Pancreas (tissue), 10 donors: Measurements from ENCODE around the gene CACNA2D2. TPM values are rescaled to one million over a fixed set of nuclear protein-coding genes. Genes with fewer than 3 reads are reported as not detected.

ENCODE experiments used
- ATAC-seq, 4 donors: fragments of 200-7000 bp; cut with Tn5 transposase; one replicate each; pipeline versions ENCODE4 v1.8.0 to v1.9.1; 2020; ENCODE audit warnings: mild to moderate bottlenecking in 4 of 4, moderate library complexity in 4 of 4
- DNase-seq, 6 donors: peaks; one replicate each; pipeline ENCODE4 v3.0.0-alpha.2; 2020
- FAIRE-seq: peaks from 2 replicates; lab custom pipeline; 2012; peaks lifted over from hg19 to GRCh38; lab: Jason Lieb, UNC
- H3K27ac ChIP-seq, 4 donors: fragments of 200-600 bp; sonication (generic); 1 replicate in 3 of 4; 2 replicates in 1 of 4; pipeline versions ENCODE4 v1.5.0 to v1.8.0; 2020
- H3K27me3 ChIP-seq, 4 donors: fragments of 200-600 bp; one replicate each; pipeline ENCODE4 v1.8.0; 2021
- H3K36me3 ChIP-seq, 3 donors: fragments of 200-600 bp; sonication (generic) in 1 of 3; one replicate each; pipeline versions ENCODE4 v1.5.0 to v1.8.0; 2020 to 2021
- H3K4me1 ChIP-seq, 3 donors: fragments of 200-600 bp; one replicate each; pipeline ENCODE4 v1.8.0; 2021
- H3K4me3 ChIP-seq, 4 donors: fragments of 200-600 bp; sonication (generic) in 2 of 4; one replicate each; pipeline versions ENCODE4 v1.5.0 to v1.8.0; 2020 to 2021
- H3K9me3 ChIP-seq, 4 donors: fragments of 200-600 bp; one replicate each; pipeline ENCODE4 v1.8.0; 2021
- CTCF ChIP-seq, 4 donors: fragments of 200-600 bp; sonication (generic) in 3 of 4; IDR thresholded peaks; one replicate each; pipeline versions ENCODE4 v1.5.0 to v1.8.0; 2021; ENCODE audit warnings: antibody characterized with exemption in 4 of 4
- WGBS, 2 donors: extraction: QIAGEN DNeasy Blood & Tissue Kit; methylation state at CpG; one replicate each; pipeline ENCODE4 v1.1.7; 2013; 5-methylcytosine and 5-hydroxymethylcytosine counted together
- intact Hi-C, 3 donors: fragments of 100-400 bp; cut with DNase I; formaldehyde crosslinking; loops; one replicate each; pipeline versions ENCODE4 v1.11.1 to v1.14.2; 2022
- polyA plus RNA-seq, 2 donors: library from polyadenylated mRNA; stranded (reverse); fragments of 200-250 nt; gene quantifications; one replicate each; pipeline ENCODE4 v1.2.3, GENCODE V29; 2013
- total RNA-seq, 6 donors: library from RNA; stranded (reverse); fragmentation: NEBNext Ultra II Directional in 4 of 6; extraction: Animal tissue kit (Norgen Biotek cat#: 25700) in 4 of 6; gene quantifications; one replicate each; pipeline versions ENCODE4 v1.2.1 to v1.2.4, GENCODE V29; 2021 to 2023
- donor health status: healthy with polysubstance abuse.
- donor health status: DM: no; HTN: no; CAD: no; lungs with moderate emphysema.
- donor health status: DM: no; HTN: no; CAD: no.
- donor health status: control.
- donor health status: control.
- donor health status: Bipolar disorder and iron deficiency.
- donor health status: DM: yes; HTN: yes; CAD: no.
- donor health status: DM: no; HTN: no; CAD: no.
- donor health status: DM: no; HTN: no; CAD: no.
- donor health status: DM: yes; HTN: yes; CAD: no.

Gene CACNA2D2
- total and polyA plus RNA-seq, 8 donors, result 1.1 to 19.5 (median 3.3) TPM

- intact Hi-C loops, result loop anchor here in 2 of 3 donors (5.0 to 10.0 kb wide), 2 partner anchors 197 to 209 kb away; no protein-coding TSS in a partner anchor
- Histone ChIP-seq H3K9me3 (no peaks in the 10 kb centered on the region), H3K27me3 (no peaks in the 10 kb centered on the region), H3K4me1 (peaks cover 0 to 12% (median 7%) of the 10 kb centered on the region in 3 donors), H3K27ac (no peak within 1 kb of the TSS), H3K36me3 (peaks cover 0 to 9% (median 0%) of the 10 kb centered on the region in 3 donors), H3K4me3 (peak within 1 kb of the TSS in 2 of 4 donors; percentile 14 to 27)
- TF ChIP-seq CTCF (IDR thresholded peaks at IDR 0.05), result no peak
- FAIRE-seq, result no peak
- 25 to 30% methylated on average over 45 of the region's 45 CpGs for WGBS, 2 donors
- DNase-seq, result peak in 2 of 6 donors; percentile 59 to 75
- peak in 2 of 4 donors; percentile 10 to 20 for ATAC-seq
Measured at GRCh38 chr3:50345586-50346234, 157.7 kb downstream of the CACNA2D2 start, which contains the start of gene ZMYND10. TSS of gene ZMYND10 (minus strand) at chr3:50345732. CDS start at chr3:50345579, 153 bp downstream.

- TF ChIP-seq CTCF (IDR thresholded peaks at IDR 0.05), result no peak
- peaks cover 0 to 12% (median 7%) of the 10 kb centered on the region in 3 donors for H3K4me1 ChIP-seq
- DNase-seq (no peak), ATAC-seq (no peak), FAIRE-seq (no peak)
- H3K4me3 ChIP-seq, result peak overlapping the region in 2 of 4 donors; percentile 14 to 27
- no peak overlapping the region for H3K27ac ChIP-seq
- 75 to 86% methylated on average over 8 of the region's 8 CpGs for WGBS, 2 donors
- no peaks in the 10 kb centered on the region for H3K9me3 ChIP-seq
- H3K36me3 ChIP-seq, result peaks cover 0 to 9% (median 0%) of the 10 kb centered on the region in 3 donors
- no peaks in the 10 kb centered on the region for H3K27me3 ChIP-seq
- intact Hi-C loops, result loop anchor here in 2 of 3 donors (5.0 to 10.0 kb wide), 2 partner anchors 197 to 210 kb away; no protein-coding TSS in a partner anchor
Measured at GRCh38 chr3:50345008-50345407, 158.4 kb downstream of the CACNA2D2 start.

GRCh38 chr3:50342813-50343633, 160.4 kb downstream of the CACNA2D2 start:
- no peak for DNase-seq
- intact Hi-C loops, result loop anchor here in 1 of 3 donors (10.0 kb wide), 1 partner anchor 212 kb away; no protein-coding TSS in a partner anchor

GRCh38 chr3:50341996-50342650, 161.3 kb downstream of the CACNA2D2 start:
- 89 to 91% methylated on average over 13 of the region's 13 CpGs for WGBS, 2 donors
- no peak for TF ChIP-seq CTCF (IDR thresholded peaks at IDR 0.05)
- intact Hi-C loops, result loop anchor here in 1 of 3 donors (10.0 kb wide), 1 partner anchor 213 kb away; no protein-coding TSS in a partner anchor
- Histone ChIP-seq H3K36me3 (no peaks in the 10 kb centered on the region), H3K27ac (no peak overlapping the region), H3K4me3 (no peak overlapping the region), H3K9me3 (no peaks in the 10 kb centered on the region), H3K4me1 (peaks cover 0 to 11% (median 9%) of the 10 kb centered on the region in 3 donors), H3K27me3 (no peaks in the 10 kb centered on the region)
- DNase-seq (no peak), ATAC-seq (no peak), FAIRE-seq (no peak)

More at GRCh38 chr3:50342813-50343633, 160.4 kb downstream of the CACNA2D2 start:
- H3K36me3 ChIP-seq, result peaks cover 0 to 7% (median 0%) of the 10 kb centered on the region in 3 donors
- H3K27me3 ChIP-seq, result no peaks in the 10 kb centered on the region
- no peaks in the 10 kb centered on the region for H3K9me3 ChIP-seq
- H3K27ac ChIP-seq, result no peak overlapping the region
- H3K4me3 ChIP-seq, result no peak overlapping the region
- ATAC-seq, result no peak
- 83 to 85% methylated on average over 13 of the region's 13 CpGs for WGBS, 2 donors
- no peak for TF ChIP-seq CTCF (IDR thresholded peaks at IDR 0.05)
- peaks cover 0 to 10% (median 7%) of the 10 kb centered on the region in 3 donors for H3K4me1 ChIP-seq
- no peak for FAIRE-seq
